ENCODE measurements around the gene PRODH2.

- TF ChIP-seq POLR2A (IDR thresholded peaks at IDR 0.05), result no peak
- no peak for TF ChIP-seq CTCF (IDR thresholded peaks at IDR 0.05 in 4 of 5, conservative IDR thresholded peaks at IDR 0.05 in 1 of 5)
These were observed 5.0 kb downstream of the PRODH2 start for GRCh38 chr19:35807633-35808032.
